Liver (tissue), 9 donors: Measurements from ENCODE around the gene C2CD5. TPM values are rescaled to one million over a fixed set of nuclear protein-coding genes. Genes with fewer than 3 reads are reported as not detected.
"Not testable (repeated sequence)": the region's sequence is repeated elsewhere in the genome, so short reads cannot be mapped to it uniquely, and the experiment has no call there.

Source experiments
- DNase-seq: peaks from one replicate; pipeline ENCODE4 v3.0.0-alpha.2; 2017; ENCODE audit warnings: low spot score
- H3K27ac ChIP-seq, 2 donors: one replicate each; pipeline ENCODE4 v1.7.0; 2013; ENCODE audit warnings: inconsistent platforms in 2 of 2, low read length in 2 of 2, control low read depth in 1 of 2, low read depth in 1 of 2, mild to moderate bottlenecking in 1 of 2
- H3K27me3 ChIP-seq, 4 donors: one replicate each; pipeline versions ENCODE4 v1.6.1 to v1.7.0; 2013; ENCODE audit warnings: low read length in 3 of 4, inconsistent platforms in 1 of 4, mild to moderate bottlenecking in 1 of 4, moderate library complexity in 1 of 4; ENCODE audit not compliant: control insufficient read depth in 4 of 4, insufficient read depth in 4 of 4
- H3K36me3 ChIP-seq, 4 donors: one replicate each; pipeline versions ENCODE4 v1.6.1 to v1.7.0; 2013; ENCODE audit warnings: low read length in 3 of 4, mild to moderate bottlenecking in 3 of 4, low read depth in 1 of 4, moderate library complexity in 1 of 4; ENCODE audit not compliant: control insufficient read depth in 4 of 4, insufficient read depth in 3 of 4
- H3K4me1 ChIP-seq, 4 donors: one replicate each; pipeline versions ENCODE4 v1.6.1 to v1.7.0; 2013; ENCODE audit warnings: low read length in 3 of 4, mild to moderate bottlenecking in 3 of 4, moderate library complexity in 1 of 4; ENCODE audit not compliant: control insufficient read depth in 4 of 4, insufficient read depth in 4 of 4
- H3K4me3 ChIP-seq, 3 donors: one replicate each; pipeline versions ENCODE4 v1.6.1 to v1.7.0; 2013; ENCODE audit warnings: low read length in 3 of 3, control low read depth in 1 of 3, low read depth in 1 of 3, mild to moderate bottlenecking in 1 of 3
- H3K9ac ChIP-seq, 2 donors: one replicate each; pipeline ENCODE4 v1.7.0; 2013; ENCODE audit warnings: low read length in 2 of 2, mild to moderate bottlenecking in 2 of 2, moderate library complexity in 2 of 2, control low read depth in 1 of 2, low read depth in 1 of 2
- H3K9me3 ChIP-seq, 4 donors: one replicate each; pipeline versions ENCODE4 v1.6.1 to v1.7.0; 2013; ENCODE audit warnings: low read length in 3 of 4; ENCODE audit not compliant: control insufficient read depth in 4 of 4
- CTCF ChIP-seq: fragments of 150-350 bp; IDR thresholded peaks from 2 replicates; pipeline ENCODE4 v1.5.1; 2017; ENCODE audit warnings: improper control_type of control experiment, low read depth, low read length; ENCODE audit not compliant: missing input control
- EGR1 ChIP-seq, 2 donors: IDR thresholded peaks; 2 replicates each; pipeline ENCODE4 v1.6.1; 2016 to 2018; ENCODE audit warnings: antibody characterized with exemption in 2 of 2, low read depth in 2 of 2
- FOXA2 ChIP-seq: IDR thresholded peaks from 2 replicates; pipeline ENCODE4 v1.6.1; 2016; ENCODE audit warnings: antibody characterized with exemption
- GABPA ChIP-seq, 2 donors: IDR thresholded peaks in 1 of 2; conservative IDR thresholded peaks in 1 of 2; 2 replicates each; pipeline ENCODE4 v1.6.1; 2016; ENCODE audit warnings: antibody characterized with exemption in 2 of 2, mild to moderate bottlenecking in 1 of 2, moderate library complexity in 1 of 2
- HNF4A ChIP-seq, 2 donors: conservative IDR thresholded peaks; 2 replicates each; pipeline ENCODE4 v1.6.1; 2016; ENCODE audit warnings: antibody characterized with exemption in 2 of 2, mild to moderate bottlenecking in 2 of 2
- HNF4G ChIP-seq: IDR thresholded peaks from 2 replicates; pipeline ENCODE4 v1.6.1; 2016; ENCODE audit warnings: antibody characterized with exemption
- JUND ChIP-seq, 2 donors: IDR thresholded peaks; 2 replicates each; pipeline ENCODE4 v1.6.1; 2016; ENCODE audit warnings: antibody characterized with exemption in 2 of 2
- NR2F2 ChIP-seq: IDR thresholded peaks from 2 replicates; pipeline ENCODE4 v1.6.1; 2016; ENCODE audit warnings: antibody characterized with exemption
- RAD21 ChIP-seq, 2 donors: IDR thresholded peaks; 2 replicates each; pipeline ENCODE4 v1.6.1; 2016; ENCODE audit warnings: antibody characterized with exemption in 2 of 2, mild to moderate bottlenecking in 2 of 2
- RXRA ChIP-seq, 2 donors: IDR thresholded peaks; 2 replicates each; pipeline ENCODE4 v1.6.1; 2017 to 2018; ENCODE audit warnings: antibody characterized with exemption in 2 of 2, mild to moderate bottlenecking in 1 of 2
- SP1 ChIP-seq: IDR thresholded peaks from 2 replicates; pipeline ENCODE4 v1.6.1; 2018; ENCODE audit warnings: antibody characterized with exemption, mild to moderate bottlenecking
- TAF1 ChIP-seq: conservative IDR thresholded peaks from 2 replicates; pipeline ENCODE4 v1.6.1; 2016; ENCODE audit warnings: antibody characterized with exemption, mild to moderate bottlenecking
- YY1 ChIP-seq: IDR thresholded peaks from 2 replicates; pipeline ENCODE4 v1.6.1; 2016; ENCODE audit warnings: antibody characterized with exemption, mild to moderate bottlenecking
- WGBS: extraction: QIAGEN DNeasy Blood & Tissue Kit; methylation state at CpG from one replicate; pipeline ENCODE4 v1.1.7; 2013; 5-methylcytosine and 5-hydroxymethylcytosine counted together
- polyA plus RNA-seq, 2 donors: library from polyadenylated mRNA; stranded (reverse) in 1 of 2; unstranded in 1 of 2; fragments of 200-250 nt in 1 of 2; fragments of >200 nt in 1 of 2; fragmentation: Nextera tagmentation in 1 of 2; extraction: Ambion mirVana in 1 of 2; gene quantifications; one replicate each; pipeline versions ENCODE4 v1.2.1 to v1.2.3, GENCODE V29; 2013 to 2015
- total RNA-seq, 2 donors: library from RNA; depleted of rRNA; stranded (reverse); fragments of >200 nt; gene quantifications; one replicate each; pipeline ENCODE4 v1.2.3, GENCODE V29; 2014
- TF ChIP-seq, protein P1 (sequence below): IDR thresholded peaks from 2 replicates; pipeline ENCODE4 v1.6.1; 2016; ENCODE audit warnings: antibody characterized with exemption, mild to moderate bottlenecking
- TF ChIP-seq, protein P2 (sequence below): IDR thresholded peaks from 2 replicates; pipeline ENCODE4 v1.6.1; 2016; ENCODE audit warnings: antibody characterized with exemption
- TF ChIP-seq, protein P3 (sequence below): IDR thresholded peaks from 2 replicates; pipeline ENCODE4 v1.6.1; 2016; ENCODE audit warnings: antibody characterized with exemption
- donor health status: healthy.
- donor health status: healthy.
- donor health status: healthy.
- donor health status: healthy.
- donor health status: healthy.

C2CD5 gene
- total and polyA plus RNA-seq, 4 donors, result 5.8 to 25.0 (median 13.2) TPM

- TF ChIP-seq HNF4A (conservative IDR thresholded peaks at IDR 0.05) (no peak), TAF1 (no peak), RAD21 (IDR thresholded peaks at IDR 0.05) (no peak), RXRA (IDR thresholded peaks at IDR 0.05) (no peak), YY1 (no peak), GABPA (IDR thresholded peaks at IDR 0.05 in 1 of 2, conservative IDR thresholded peaks at IDR 0.05 in 1 of 2) (no peak), HNF4G (no peak), SP1 (no peak), FOXA2 (no peak), JUND (IDR thresholded peaks at IDR 0.05) (no peak), CTCF (no peak), EGR1 (IDR thresholded peaks at IDR 0.05; ENCODE audit: low read depth in 2 of 2) (no peak), NR2F2 (no peak)
- TF ChIP-seq, protein P1, sequence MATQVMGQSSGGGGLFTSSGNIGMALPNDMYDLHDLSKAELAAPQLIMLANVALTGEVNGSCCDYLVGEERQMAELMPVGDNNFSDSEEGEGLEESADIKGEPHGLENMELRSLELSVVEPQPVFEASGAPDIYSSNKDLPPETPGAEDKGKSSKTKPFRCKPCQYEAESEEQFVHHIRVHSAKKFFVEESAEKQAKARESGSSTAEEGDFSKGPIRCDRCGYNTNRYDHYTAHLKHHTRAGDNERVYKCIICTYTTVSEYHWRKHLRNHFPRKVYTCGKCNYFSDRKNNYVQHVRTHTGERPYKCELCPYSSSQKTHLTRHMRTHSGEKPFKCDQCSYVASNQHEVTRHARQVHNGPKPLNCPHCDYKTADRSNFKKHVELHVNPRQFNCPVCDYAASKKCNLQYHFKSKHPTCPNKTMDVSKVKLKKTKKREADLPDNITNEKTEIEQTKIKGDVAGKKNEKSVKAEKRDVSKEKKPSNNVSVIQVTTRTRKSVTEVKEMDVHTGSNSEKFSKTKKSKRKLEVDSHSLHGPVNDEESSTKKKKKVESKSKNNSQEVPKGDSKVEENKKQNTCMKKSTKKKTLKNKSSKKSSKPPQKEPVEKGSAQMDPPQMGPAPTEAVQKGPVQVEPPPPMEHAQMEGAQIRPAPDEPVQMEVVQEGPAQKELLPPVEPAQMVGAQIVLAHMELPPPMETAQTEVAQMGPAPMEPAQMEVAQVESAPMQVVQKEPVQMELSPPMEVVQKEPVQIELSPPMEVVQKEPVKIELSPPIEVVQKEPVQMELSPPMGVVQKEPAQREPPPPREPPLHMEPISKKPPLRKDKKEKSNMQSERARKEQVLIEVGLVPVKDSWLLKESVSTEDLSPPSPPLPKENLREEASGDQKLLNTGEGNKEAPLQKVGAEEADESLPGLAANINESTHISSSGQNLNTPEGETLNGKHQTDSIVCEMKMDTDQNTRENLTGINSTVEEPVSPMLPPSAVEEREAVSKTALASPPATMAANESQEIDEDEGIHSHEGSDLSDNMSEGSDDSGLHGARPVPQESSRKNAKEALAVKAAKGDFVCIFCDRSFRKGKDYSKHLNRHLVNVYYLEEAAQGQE, result no peak
- TF ChIP-seq, protein P2, sequence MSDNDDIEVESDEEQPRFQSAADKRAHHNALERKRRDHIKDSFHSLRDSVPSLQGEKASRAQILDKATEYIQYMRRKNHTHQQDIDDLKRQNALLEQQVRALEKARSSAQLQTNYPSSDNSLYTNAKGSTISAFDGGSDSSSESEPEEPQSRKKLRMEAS, result no peak
- TF ChIP-seq, protein P3, sequence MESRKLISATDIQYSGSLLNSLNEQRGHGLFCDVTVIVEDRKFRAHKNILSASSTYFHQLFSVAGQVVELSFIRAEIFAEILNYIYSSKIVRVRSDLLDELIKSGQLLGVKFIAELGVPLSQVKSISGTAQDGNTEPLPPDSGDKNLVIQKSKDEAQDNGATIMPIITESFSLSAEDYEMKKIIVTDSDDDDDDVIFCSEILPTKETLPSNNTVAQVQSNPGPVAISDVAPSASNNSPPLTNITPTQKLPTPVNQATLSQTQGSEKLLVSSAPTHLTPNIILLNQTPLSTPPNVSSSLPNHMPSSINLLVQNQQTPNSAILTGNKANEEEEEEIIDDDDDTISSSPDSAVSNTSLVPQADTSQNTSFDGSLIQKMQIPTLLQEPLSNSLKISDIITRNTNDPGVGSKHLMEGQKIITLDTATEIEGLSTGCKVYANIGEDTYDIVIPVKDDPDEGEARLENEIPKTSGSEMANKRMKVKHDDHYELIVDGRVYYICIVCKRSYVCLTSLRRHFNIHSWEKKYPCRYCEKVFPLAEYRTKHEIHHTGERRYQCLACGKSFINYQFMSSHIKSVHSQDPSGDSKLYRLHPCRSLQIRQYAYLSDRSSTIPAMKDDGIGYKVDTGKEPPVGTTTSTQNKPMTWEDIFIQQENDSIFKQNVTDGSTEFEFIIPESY, result no peak
- H3K27me3 ChIP-seq, result no peaks in the 10 kb centered on the region
- no peak overlapping the region for H3K27ac ChIP-seq
- DNase-seq, result no peak
- H3K4me3 ChIP-seq, result no peak overlapping the region
- 86% methylated on average over 5 of the region's 5 CpGs for WGBS
- peaks cover 0 to 3% (median under 1%) of the 10 kb centered on the region in 4 donors for H3K4me1 ChIP-seq
- peaks cover 0 to 19% (median 12%) of the 10 kb centered on the region in 4 donors for H3K36me3 ChIP-seq
- H3K9ac ChIP-seq, result no peak overlapping the region
- H3K9me3 ChIP-seq, result no peaks in the 10 kb centered on the region
Measured at GRCh38 chr12:22481547-22482104, 62.7 kb downstream of the C2CD5 start.

DNA sequence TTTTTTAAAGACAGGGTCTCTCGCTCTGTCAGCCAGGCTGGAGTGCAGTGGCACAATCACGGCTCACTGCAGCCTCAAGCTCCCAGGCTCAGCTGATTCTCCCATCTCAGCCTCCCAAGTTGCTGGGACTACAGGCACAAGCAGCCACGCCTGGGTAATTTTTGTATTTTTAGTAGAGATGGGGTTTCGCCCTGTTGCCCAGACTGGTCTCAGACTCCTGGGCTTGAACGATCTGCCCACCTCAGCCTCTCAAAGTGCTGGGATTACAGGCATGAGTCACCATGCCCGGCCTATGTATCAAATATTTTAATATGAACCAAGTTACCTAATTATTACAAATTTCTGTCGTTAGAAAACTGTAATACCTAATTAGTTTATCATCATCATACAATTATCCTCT is 63.5 kb downstream of the C2CD5 start:
- not testable (repeated sequence) for H3K27ac ChIP-seq, H3K27me3 ChIP-seq, H3K4me3 ChIP-seq, H3K9me3 ChIP-seq, H3K4me1 ChIP-seq, DNase-seq, H3K9ac ChIP-seq
- H3K36me3 ChIP-seq, result peaks cover 0 to 19% (median 12%) of the 10 kb centered on the region in 4 donors
- 95% methylated on average over 7 of the region's 7 CpGs for WGBS
